GM18870 (cell line): Measurements from ENCODE around the gene NANOS2.
"Not testable (repeated sequence)": the region's sequence is repeated elsewhere in the genome, so short reads cannot be mapped to it uniquely, and the experiment has no call there.

Experiments used
- ATAC-seq: cut with Tn5 transposase; IDR thresholded peaks from one replicate; pipeline ENCODE4 v1.9.1; 2021; ENCODE audit warnings: moderate library complexity; ENCODE audit not compliant: unreplicated experiment

The NANOS2 gene

GRCh38 chr19:45876411-45877197, 38.0 kb downstream of the NANOS2 start:
- no peak for ATAC-seq

GRCh38 chr19:45876161-45876410, 38.5 kb downstream of the NANOS2 start:
- no peak for ATAC-seq

GRCh38 chr19:45874620-45874966, 40.0 kb downstream of the NANOS2 start:
- no peak for ATAC-seq

DNA sequence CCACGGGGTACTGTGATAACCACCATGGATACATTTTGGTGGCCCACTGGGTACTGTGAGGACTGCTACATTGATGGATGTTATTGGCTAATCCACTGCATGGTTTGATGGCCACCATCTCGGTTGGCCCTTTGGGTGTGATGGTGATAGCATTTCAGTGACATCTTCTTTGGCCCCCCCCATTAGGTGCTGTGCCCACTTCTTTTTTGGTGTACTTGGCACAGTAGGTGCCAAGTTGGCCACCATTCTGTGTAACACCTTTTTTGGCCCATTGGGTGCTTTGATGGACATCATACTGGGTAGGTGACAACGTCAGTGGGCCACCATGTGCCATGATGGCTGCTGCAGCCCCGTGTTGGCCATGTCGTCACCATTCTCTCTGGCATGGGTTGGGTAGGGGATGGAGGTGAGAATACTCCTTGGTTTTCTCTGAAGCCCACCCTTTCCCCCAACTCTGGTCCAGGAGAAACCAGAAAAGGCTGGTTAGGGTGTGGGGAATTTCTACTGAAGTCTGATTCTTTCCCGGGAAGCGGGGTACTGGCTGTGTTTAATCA, 41.3 kb downstream of the NANOS2 start:
- no peak for ATAC-seq

GRCh38 chr19:45872095-45872919, 42.3 kb downstream of the NANOS2 start:
- no peak for ATAC-seq

DNA sequence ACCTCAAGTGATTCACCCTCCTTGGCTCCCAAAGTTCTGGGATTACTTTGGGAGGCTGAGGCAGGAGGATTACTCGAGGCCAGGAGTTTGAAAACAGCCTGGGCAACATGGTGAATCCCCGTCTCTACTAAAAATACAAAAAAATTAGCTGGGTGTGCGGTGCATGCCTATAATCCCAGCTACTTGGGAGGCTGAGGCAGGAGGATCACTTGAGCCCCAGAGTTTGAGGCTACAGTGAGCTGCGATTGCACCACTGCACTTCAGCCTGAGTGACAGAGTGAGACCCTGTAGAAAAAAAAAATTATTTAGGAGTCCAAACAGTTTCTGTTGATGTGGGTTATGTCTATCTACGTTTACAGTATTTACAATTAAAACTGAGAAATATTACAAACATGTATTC, 43.8 kb downstream of the NANOS2 start:
- no peak for ATAC-seq

DNA sequence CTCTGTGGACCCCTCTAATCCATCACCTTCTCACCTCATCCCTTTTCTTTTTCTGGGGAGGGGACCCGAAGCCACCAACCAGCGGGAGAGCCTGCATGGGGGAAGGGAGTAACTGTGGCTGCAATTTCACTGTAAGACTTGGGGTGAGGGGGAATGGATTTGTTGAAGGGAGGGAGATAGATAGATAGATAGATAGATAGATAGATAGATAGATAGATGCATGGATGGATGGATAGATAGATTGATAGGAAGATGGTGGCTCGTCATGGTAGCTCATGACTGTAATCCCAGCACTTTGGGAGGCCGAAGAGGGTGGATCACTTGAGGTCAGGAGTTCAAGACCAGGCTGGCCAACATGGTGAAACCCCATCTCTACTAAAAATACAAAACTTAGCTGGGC, 47.3 kb downstream of the NANOS2 start:
- ATAC-seq, result not testable (repeated sequence)

DNA sequence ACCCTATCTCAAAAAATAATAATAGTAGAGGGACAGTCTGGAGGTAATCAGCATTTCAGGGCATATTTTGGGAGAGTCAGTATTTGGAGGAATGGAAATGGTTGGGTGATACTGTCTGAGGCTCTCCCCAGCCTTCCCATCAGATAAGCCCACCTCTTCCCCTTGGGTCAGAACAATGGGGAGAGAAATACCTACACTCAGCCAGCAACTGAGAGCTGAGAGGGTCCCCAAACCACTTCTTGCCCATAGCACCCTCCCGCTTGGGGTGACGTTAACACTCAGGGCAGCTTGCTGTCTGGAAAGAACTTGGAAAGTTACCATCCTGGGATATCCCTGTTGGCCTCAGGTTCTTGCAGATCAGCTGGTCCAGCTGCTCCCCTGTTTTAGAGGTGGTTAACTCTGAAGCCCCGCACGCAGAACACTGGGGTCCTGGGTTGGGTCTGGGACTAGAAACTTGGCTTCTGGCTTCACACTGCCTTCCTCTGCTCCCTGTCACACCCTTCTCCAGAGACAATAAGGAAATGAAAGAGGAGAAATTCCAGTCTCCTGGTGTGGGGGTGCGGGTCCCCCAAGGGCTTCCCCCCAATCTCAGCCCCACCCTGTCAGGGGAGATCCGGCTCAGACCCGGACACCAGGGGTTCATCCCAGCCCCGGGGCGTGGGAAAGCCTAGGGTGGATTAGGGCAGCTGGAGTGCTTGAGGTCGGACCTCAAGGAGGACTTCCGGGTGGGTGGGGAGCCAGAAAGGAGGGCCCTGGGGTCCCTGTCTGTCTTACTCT, 48.0 kb downstream of the NANOS2 start:
- ATAC-seq, result no peak

GRCh38 chr19:45865269-45865948, 49.2 kb downstream of the NANOS2 start:
- no peak for ATAC-seq

- ATAC-seq, result no peak
These were observed 49.9 kb downstream of the NANOS2 start for GRCh38 chr19:45864629-45865082.

GRCh38 chr19:45863840-45864628, 50.5 kb downstream of the NANOS2 start, which contains the start of gene FOXA3:
Gene FOXA3 (plus strand): TSS chr19:45864326. CDS start chr19:45864457, 131 bp downstream.
- no peak for ATAC-seq

DNA sequence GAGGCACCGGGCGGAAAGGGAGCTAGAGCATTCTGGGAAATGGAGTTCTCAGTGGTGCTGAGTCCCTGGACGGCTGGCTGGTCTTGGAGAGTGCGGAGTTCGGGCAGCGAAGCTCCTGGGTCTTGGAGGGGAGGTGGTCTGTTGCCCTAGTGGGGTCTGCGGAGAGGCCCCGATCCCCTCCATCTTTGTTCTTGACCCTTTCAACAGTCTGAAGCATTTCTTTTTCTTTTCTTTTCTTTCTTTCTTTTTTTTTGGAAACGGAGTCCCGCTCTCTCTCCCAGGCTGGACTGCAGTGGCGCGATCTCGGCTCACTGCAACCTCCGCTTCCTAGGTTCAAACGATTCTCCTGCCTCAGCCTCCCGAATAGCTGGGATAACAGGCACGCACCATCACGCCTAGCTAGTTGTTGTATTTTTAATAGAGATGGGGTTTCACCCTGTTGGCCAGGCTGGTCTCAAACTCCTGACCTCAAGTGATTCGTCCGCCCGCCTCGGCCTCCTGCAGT, 51.2 kb downstream of the NANOS2 start:
- ATAC-seq, result no peak
